Kidney epithelial cell (primary cell): ENCODE measurements around the gene MYB. TPM values are rescaled to one million over a fixed set of nuclear protein-coding genes. Genes with fewer than 3 reads are reported as not detected.

Experiments
- DNase-seq: peaks from one replicate; pipeline ENCODE4 v3.0.0-alpha.2; 2010; ENCODE audit warnings: low read depth
- H3K27me3 ChIP-seq: 2 replicates; pipeline ENCODE4 v1.6.0; 2011; ENCODE audit warnings: low read length; ENCODE audit not compliant: control insufficient read depth, insufficient read depth
- H3K36me3 ChIP-seq: 2 replicates; pipeline ENCODE4 v1.5.1; 2011; ENCODE audit warnings: low read length; ENCODE audit not compliant: control insufficient read depth, insufficient read depth
- H3K4me3 ChIP-seq: 2 replicates; pipeline ENCODE4 v1.5.1; 2011; ENCODE audit warnings: low read depth, mild to moderate bottlenecking, control low read depth, low read length
- total RNA-seq: library from RNA; depleted of rRNA; stranded (reverse); fragments of >200 nt; gene quantifications from 2 replicates; pipeline ENCODE4 v1.2.3, GENCODE V29; 2015
- TF ChIP-seq, protein P1 (sequence below): IDR thresholded peaks from 2 replicates; pipeline ENCODE4 v1.5.1; 2011; ENCODE audit warnings: mild to moderate bottlenecking, moderate library complexity, low read length, control low read depth, inconsistent platforms; ENCODE audit not compliant: insufficient read depth, poor library complexity, severe bottlenecking

The MYB gene
- total RNA-seq, 1 donor from 2014 or later = 1.7 TPM

DNA sequence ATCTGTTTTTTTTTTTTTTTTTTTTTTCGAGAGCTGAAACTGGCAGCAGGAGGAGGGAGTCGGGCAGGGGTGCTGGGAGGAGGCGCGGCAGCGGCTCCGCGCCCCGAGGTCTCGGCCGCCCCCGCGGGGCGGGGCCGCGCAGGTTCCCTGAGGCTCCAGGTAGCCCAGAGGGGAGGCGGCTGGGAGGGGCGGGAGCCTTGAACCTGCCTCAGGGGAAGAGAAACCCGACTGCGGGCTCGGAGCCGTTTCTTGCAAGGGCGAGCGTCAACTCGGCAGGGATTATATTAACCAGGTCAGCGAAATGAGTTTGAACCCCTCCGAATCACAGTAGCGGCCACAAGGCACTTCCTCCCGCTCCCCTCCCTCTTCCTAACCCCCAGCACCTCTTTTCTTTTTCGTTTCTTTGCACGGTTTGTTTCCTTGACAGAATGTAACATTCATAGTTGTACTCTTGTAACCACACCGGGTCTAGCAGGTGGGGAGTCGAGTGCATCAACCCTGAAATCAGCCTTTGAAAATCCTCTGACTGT is 2.0 kb downstream of the MYB start:
- TF ChIP-seq, protein P1, sequence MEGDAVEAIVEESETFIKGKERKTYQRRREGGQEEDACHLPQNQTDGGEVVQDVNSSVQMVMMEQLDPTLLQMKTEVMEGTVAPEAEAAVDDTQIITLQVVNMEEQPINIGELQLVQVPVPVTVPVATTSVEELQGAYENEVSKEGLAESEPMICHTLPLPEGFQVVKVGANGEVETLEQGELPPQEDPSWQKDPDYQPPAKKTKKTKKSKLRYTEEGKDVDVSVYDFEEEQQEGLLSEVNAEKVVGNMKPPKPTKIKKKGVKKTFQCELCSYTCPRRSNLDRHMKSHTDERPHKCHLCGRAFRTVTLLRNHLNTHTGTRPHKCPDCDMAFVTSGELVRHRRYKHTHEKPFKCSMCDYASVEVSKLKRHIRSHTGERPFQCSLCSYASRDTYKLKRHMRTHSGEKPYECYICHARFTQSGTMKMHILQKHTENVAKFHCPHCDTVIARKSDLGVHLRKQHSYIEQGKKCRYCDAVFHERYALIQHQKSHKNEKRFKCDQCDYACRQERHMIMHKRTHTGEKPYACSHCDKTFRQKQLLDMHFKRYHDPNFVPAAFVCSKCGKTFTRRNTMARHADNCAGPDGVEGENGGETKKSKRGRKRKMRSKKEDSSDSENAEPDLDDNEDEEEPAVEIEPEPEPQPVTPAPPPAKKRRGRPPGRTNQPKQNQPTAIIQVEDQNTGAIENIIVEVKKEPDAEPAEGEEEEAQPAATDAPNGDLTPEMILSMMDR = no peak
- H3K4me3 ChIP-seq = peak overlapping the region; percentile 51
- DNase-seq = no peak
- peaks cover 4% of the 10 kb centered on the region for H3K27me3 ChIP-seq
- H3K36me3 ChIP-seq = no peaks in the 10 kb centered on the region

DNA sequence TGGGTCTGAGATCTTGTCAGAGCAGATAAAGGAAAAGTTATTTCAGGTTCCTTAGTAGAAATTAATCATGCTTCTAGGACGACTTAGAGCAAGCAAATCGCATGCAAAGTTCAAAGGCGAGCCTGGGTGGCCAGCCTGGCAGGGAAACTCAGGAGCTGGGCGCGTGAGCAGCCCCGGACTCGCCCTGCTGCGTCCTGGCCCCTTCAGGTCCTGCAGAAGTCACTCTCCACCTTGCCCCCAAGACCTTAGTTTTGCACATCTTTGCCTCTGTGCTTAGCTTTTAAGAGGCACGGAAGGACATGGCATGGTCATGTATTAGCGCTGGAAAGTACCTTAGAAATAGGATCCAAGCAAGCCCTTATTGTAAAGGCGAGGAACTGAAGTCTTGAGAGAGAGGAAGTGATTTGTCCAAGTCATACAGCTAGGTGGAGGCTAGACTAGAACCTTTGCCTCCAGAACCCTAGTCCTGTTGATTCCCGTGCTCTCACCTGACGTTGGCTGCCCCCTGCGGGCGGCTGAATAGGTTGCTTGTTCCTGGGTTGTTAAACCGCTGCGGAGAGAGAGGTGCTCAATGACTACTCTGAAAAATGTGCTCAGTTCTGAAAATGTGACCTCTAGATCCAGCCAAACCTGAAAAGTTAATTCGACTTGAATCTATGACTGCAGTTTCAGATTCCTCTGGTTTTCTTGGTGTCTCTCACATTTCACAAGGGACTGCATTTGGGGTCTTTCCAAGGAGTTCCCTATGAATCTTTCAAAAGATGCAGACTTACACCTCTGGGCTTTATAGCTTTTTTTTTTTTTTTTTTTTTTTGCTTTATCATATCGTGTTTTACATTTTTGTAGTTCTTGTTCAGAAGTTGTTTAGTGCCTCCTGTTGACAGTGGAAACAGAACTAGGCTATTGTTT is 2.7 kb downstream of the MYB start:
- TF ChIP-seq, protein P1 = peak; percentile 72
- DNase-seq = no peak
- H3K4me3 ChIP-seq = peak overlapping the region; percentile 51
- no peaks in the 10 kb centered on the region for H3K36me3 ChIP-seq
- peaks cover 4% of the 10 kb centered on the region for H3K27me3 ChIP-seq

DNA sequence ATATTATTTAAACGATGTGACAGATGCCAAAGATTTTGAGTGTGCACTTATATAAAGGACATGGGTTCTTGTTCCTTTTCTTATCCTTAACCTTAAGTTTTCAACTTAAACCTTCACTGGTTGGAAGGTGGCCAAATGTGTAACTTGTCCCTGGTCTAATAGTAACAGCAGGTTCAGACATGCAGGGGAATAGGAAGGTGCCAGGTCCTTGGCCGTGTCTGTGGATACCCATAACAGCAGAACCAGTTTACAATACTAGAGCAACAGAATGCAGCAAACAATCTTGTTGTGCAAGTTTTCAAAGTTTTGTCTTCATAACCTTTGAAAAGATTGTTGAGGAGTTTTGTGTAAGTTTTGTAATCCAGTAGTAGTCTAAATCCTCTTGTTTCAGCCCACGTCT is 4.4 kb downstream of the MYB start:
- no peaks in the 10 kb centered on the region for H3K36me3 ChIP-seq
- H3K4me3 ChIP-seq = no peak overlapping the region
- no peak for DNase-seq
- TF ChIP-seq, protein P1 = no peak
- peaks cover 4% of the 10 kb centered on the region for H3K27me3 ChIP-seq

DNA sequence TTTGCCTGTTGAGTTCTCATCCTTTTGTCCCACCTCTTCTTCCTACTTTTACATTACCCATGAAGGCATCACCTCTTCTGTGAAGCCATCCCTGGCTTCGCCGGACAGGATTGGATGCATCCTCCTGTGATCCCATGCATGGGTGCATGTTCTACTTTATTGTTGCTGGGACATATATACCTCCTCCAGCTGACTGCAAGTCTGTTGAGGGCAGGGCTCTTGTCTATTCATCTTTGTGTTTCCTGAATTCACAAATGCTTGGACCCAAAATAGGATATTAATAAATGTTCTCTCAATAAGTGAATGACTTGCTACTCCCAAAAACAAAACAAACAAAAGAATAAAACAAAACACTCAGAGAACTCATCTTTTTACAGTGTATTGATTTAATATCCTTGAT is 5.1 kb downstream of the MYB start:
- TF ChIP-seq, protein P1 = no peak

DNA sequence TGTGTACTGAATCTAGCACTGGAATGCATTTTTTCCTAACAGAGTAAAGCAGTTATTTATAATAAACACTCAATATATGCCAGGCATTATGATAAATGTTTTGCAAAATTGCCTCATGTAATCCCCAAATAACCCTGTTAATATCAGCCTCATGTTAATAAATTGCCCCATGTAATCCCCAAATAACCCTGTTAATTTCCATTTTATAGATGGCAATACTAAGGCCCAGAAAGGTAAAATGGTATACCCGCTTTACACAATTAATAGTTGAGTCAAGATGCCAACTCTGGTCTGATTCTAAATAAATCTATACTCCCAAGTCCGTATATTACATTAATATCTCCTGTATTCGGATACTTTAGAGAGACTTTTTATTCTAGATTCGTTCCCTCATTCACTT is 6.3 kb downstream of the MYB start:
- Histone ChIP-seq H3K27me3 (peaks cover 1% of the 10 kb centered on the region), H3K4me3 (no peak overlapping the region), H3K36me3 (no peaks in the 10 kb centered on the region)
- no peak for DNase-seq
- TF ChIP-seq, protein P1 = no peak

More for the DNA sequence above, 5.1 kb downstream of the MYB start:
- H3K27me3 ChIP-seq = peaks cover 4% of the 10 kb centered on the region
- no peaks in the 10 kb centered on the region for H3K36me3 ChIP-seq
- H3K4me3 ChIP-seq = no peak overlapping the region
- DNase-seq = no peak
